K562 (cell line): Measurements from ENCODE around the gene LRRC4B. TPM values are rescaled to one million over a fixed set of nuclear protein-coding genes. Genes with fewer than 3 reads are reported as not detected.

ENCODE experiments used
- BRF1 ChIP-seq: IDR thresholded peaks from 3 replicates; pipeline ENCODE4 v1.6.1; 2011; ENCODE audit warnings: borderline replicate concordance, mild to moderate bottlenecking; ENCODE audit not compliant: insufficient read length; ENCODE audit errors: extremely low read depth
- CCAR2 ChIP-seq: fragments of 200-400 bp; formaldehyde crosslinking; IDR thresholded peaks from 2 replicates; pipeline ENCODE4 v1.6.1; 2017; ENCODE audit warnings: mild to moderate bottlenecking, low read depth, low read length
- CHCHD3 ChIP-seq: fragments of 250-450 bp; sonication (Bioruptor Pico); IDR thresholded peaks from 2 replicates; pipeline ENCODE4 v2.1.2; 2022; ENCODE audit warnings: mild to moderate bottlenecking
- CXXC5 ChIP-seq: fragments of 250-450 bp; sonication (Bioruptor Pico); IDR thresholded peaks from 2 replicates; pipeline ENCODE4 v1.8.0; 2022; ENCODE audit warnings: inconsistent platforms, mild to moderate bottlenecking, moderate library complexity
- HMGN3 ChIP-seq: IDR thresholded peaks from 2 replicates; pipeline ENCODE4 v1.6.1; 2011; ENCODE audit warnings: borderline replicate concordance, low read depth, mild to moderate bottlenecking, mixed read lengths, low read length; ENCODE audit not compliant: insufficient read length; ENCODE audit errors: extremely low read depth
- HSF4 ChIP-seq: fragments of 250-450 bp; sonication (Bioruptor Pico); IDR thresholded peaks from 2 replicates; pipeline ENCODE4 v2.1.2; 2022; ENCODE audit warnings: mild to moderate bottlenecking, moderate library complexity, borderline replicate concordance
- KLF13 ChIP-seq: fragments of 450-650 bp; IDR thresholded peaks from 2 replicates; pipeline ENCODE4 v1.6.1; 2016; ENCODE audit warnings: missing genetic modification characterization, low read depth, mild to moderate bottlenecking, missing compliant biosample characterization, moderate library complexity, borderline replicate concordance
- L3MBTL2 ChIP-seq: fragments of 450-650 bp; IDR thresholded peaks from 2 replicates; pipeline ENCODE4 v1.6.1; 2016; ENCODE audit warnings: mild to moderate bottlenecking, moderate library complexity
- MCM2 ChIP-seq: fragments of 450-650 bp; IDR thresholded peaks from 2 replicates; pipeline ENCODE4 v1.6.1; 2017; ENCODE audit warnings: low read depth, mild to moderate bottlenecking
- NFIX ChIP-seq: fragments of 250-450 bp; sonication (Bioruptor Pico); IDR thresholded peaks from 2 replicates; pipeline ENCODE4 v1.4.0; 2020; ENCODE audit warnings: low read depth, mild to moderate bottlenecking, moderate library complexity
- RBM17 ChIP-seq: fragments of 200-400 bp; formaldehyde crosslinking; IDR thresholded peaks from 2 replicates; pipeline ENCODE4 v1.6.1; 2017; ENCODE audit warnings: low read depth, mild to moderate bottlenecking, low read length, borderline replicate concordance
- RBM39 ChIP-seq: fragments of 200-400 bp; formaldehyde crosslinking; optimal IDR thresholded peaks from 2 replicates; pipeline ENCODE3; 2018; ENCODE audit warnings: low read depth, low read length
- RUNX1 ChIP-seq: sonication (generic); IDR thresholded peaks from 2 replicates; pipeline ENCODE4 v1.6.1; 2016; ENCODE audit warnings: antibody characterized with exemption, low read depth
- SAFB ChIP-seq: fragments of 200-400 bp; formaldehyde crosslinking; IDR thresholded peaks from 2 replicates; pipeline ENCODE4 v1.6.1; 2017; ENCODE audit warnings: low read depth, low read length, borderline replicate concordance
- SIX5 ChIP-seq, 2 experiments: IDR thresholded peaks; 2 replicates each; pipeline ENCODE4 v1.6.1; 2011; ENCODE audit warnings: low read length in 2 of 2, borderline replicate concordance in 1 of 2, low read depth in 1 of 2, mild to moderate bottlenecking in 1 of 2, moderate library complexity in 1 of 2; ENCODE audit not compliant: insufficient read depth in 1 of 2
- SMAD1 ChIP-seq: fragments of 150-350 bp; IDR thresholded peaks from 2 replicates; pipeline ENCODE4 v1.6.1; 2014; ENCODE audit warnings: low read length, low read depth; ENCODE audit not compliant: partially characterized antibody
- TEAD4 ChIP-seq, 2 experiments: sonication (generic) in 1 of 2; formaldehyde crosslinking in 1 of 2; IDR thresholded peaks; 2 replicates each; pipeline versions ENCODE4 v1.6.1 to v1.8.0; 2012 to 2022; ENCODE audit warnings: borderline replicate concordance in 1 of 2, inconsistent platforms in 1 of 2, low read length in 1 of 2, mild to moderate bottlenecking in 1 of 2, missing genetic modification reagents in 1 of 2
- TOE1 ChIP-seq, 2 experiments: fragments of 450-650 bp in 1 of 2; sonication (generic) in 1 of 2; formaldehyde crosslinking in 1 of 2; IDR thresholded peaks; 2 replicates each; pipeline versions ENCODE4 v1.7.1 to v1.8.0; 2016 to 2022; ENCODE audit warnings: borderline replicate concordance in 2 of 2, mild to moderate bottlenecking in 2 of 2, antibody characterized with exemption in 1 of 2, inconsistent platforms in 1 of 2, low read depth in 1 of 2, missing genetic modification reagents in 1 of 2, moderate library complexity in 1 of 2
- U2AF1 ChIP-seq: fragments of 200-400 bp; formaldehyde crosslinking; optimal IDR thresholded peaks from 2 replicates; pipeline ENCODE3; 2017; ENCODE audit warnings: mild to moderate bottlenecking, low read depth, low read length, moderate library complexity
- WHSC1 ChIP-seq: IDR thresholded peaks from one replicate; pipeline ENCODE4 v1.6.1; 2012; ENCODE audit warnings: low read length, control low read depth, inconsistent platforms
- XRCC5 ChIP-seq: fragments of 200-400 bp; formaldehyde crosslinking; IDR thresholded peaks from 2 replicates; pipeline ENCODE4 v1.6.1; 2017; ENCODE audit warnings: low read depth, mild to moderate bottlenecking, low read length
- ZBTB17 ChIP-seq: fragments of 450-650 bp; formaldehyde crosslinking; IDR thresholded peaks from 2 replicates; pipeline ENCODE4 v1.4.0; 2020; ENCODE audit warnings: mild to moderate bottlenecking
- ZNF124 ChIP-seq: sonication (generic); formaldehyde crosslinking; IDR thresholded peaks from 2 replicates; pipeline ENCODE4 v1.8.1; 2022; ENCODE audit warnings: missing genetic modification reagents
- ZNF224 ChIP-seq: sonication (generic); formaldehyde crosslinking; IDR thresholded peaks from 2 replicates; pipeline ENCODE4 v1.8.0; 2022; ENCODE audit warnings: mild to moderate bottlenecking, missing genetic modification reagents
- ZNF408 ChIP-seq: fragments of 250-450 bp; sonication (Bioruptor Pico); IDR thresholded peaks from 2 replicates; pipeline ENCODE4 v1.4.0; 2020; ENCODE audit warnings: low read depth, mild to moderate bottlenecking, moderate library complexity
- ZNF695 ChIP-seq: fragments of 450-650 bp; formaldehyde crosslinking; IDR thresholded peaks from 2 replicates; pipeline ENCODE4 v1.4.0; 2020; ENCODE audit warnings: mild to moderate bottlenecking, moderate library complexity
- ZSCAN32 ChIP-seq: fragments of 450-650 bp; formaldehyde crosslinking; IDR thresholded peaks from 2 replicates; pipeline ENCODE4 v1.4.0; 2020; ENCODE audit warnings: mild to moderate bottlenecking, moderate library complexity
- polyA plus RNA-seq, 8 experiments: library from polyadenylated mRNA; depleted of rRNA in 4 of 8; stranded (reverse) in 5 of 8; unstranded in 3 of 8; fragments of >200 nt; fragmentation: Nextera tagmentation in 2 of 8; fragmentation: Illumina TruSeq in 1 of 8; extraction: Ambion mirVana in 2 of 8; extraction: Trizol in 1 of 8; gene quantifications; 2 replicates each; pipeline versions ENCODE4 v1.2.1 to v1.2.3, GENCODE V29; 2011 to 2014; ENCODE audit warnings: inconsistent platforms in 1 of 8, missing spikeins in 1 of 8
- total RNA-seq, 7 experiments: library from RNA; depleted of rRNA in 6 of 7; stranded (reverse); fragments of >200 nt in 6 of 7; fragmentation: Illumina TruSeq in 2 of 7; extraction: Trizol in 2 of 7; gene quantifications; 2 replicates each; pipeline versions ENCODE4 v1.2.1 to v1.2.3, GENCODE V29; 2011 to 2021; ENCODE audit warnings: low replicate concordance in 1 of 7
- TF ChIP-seq, protein P1 (sequence below): fragments of 250-450 bp; sonication (Bioruptor Pico); IDR thresholded peaks from 2 replicates; pipeline ENCODE4 v1.8.0; 2022; ENCODE audit warnings: inconsistent platforms

The LRRC4B gene
- total and polyA plus RNA-seq, 9 of the 15 experiments (the other 6 are each of a cell fraction or from before 2014, with no cell fraction given): 0.18 to 9.6 (median 2.9) TPM; not detected in 2

DNA sequence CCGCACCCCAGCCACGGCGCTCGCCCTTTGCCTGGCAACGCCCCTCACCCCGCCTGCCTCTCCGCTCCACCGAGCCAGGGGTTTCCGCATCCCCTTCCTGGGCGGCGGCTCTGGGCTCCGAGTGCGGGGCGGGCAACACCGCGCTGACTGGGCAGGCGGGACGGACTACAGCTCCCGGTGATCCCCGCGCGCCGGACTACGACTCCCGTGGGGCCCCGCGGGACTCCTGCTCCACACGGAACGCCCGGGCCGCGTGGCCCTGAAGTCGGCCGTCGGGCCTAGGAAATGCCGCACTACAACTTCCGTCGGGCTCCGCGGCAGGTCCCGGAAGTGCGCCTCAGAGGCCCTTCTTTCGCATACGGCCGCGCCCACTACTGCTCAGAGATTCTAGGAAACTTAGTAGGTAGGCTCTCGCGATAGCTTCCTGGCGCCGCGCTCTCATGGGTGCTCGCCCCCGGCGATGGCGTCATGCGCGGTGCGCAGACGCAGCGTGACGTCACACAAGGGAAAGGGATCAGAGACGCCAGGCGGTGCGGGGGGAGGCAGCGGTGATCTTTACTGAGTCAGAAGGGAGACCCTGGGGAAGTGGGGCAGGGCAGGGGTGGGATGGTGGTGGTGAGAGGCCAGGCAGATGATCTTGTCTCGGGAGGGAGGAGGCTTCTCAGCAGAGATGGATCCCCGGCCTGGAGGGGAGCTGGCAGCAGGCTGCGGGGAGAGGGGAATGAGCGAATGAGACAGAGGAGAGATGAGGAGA, 57.0 kb downstream of the LRRC4B start, which contains the start of gene JOSD2 (continued):
- TF ChIP-seq SIX5 (IDR thresholded peaks at IDR 0.05; ENCODE audit: borderline replicate concordance in 1 of 2, insufficient read depth in 1 of 2, low read depth in 1 of 2, low read length in 2 of 2) (peak; percentile 90 to 92), SMAD1 (peak; percentile 60), RUNX1 (0 out of 2 replicates have a peak, but pooled peaks have one; percentile 17), HMGN3 (peak; percentile 82), ZBTB17 (CRISPR knock-in tag) (0 out of 2 replicates have a peak, but pooled peaks have one; percentile 23), CCAR2 (no peak), XRCC5 (peak; percentile 28; the same call in 1 of the 2 replicates), TEAD4 (IDR thresholded peaks at IDR 0.05; ENCODE audit: low read length) (no peak), TEAD4 (CRISPR knock-in tag; IDR thresholded peaks at IDR 0.05; ENCODE audit: borderline replicate concordance) (no peak), SAFB (peak; percentile 94), ZSCAN32 (CRISPR knock-in tag) (no peak), NFIX (no peak), CXXC5 (CRISPR knock-in tag) (peak; percentile 99), ZNF408 (no peak), CHCHD3 (CRISPR knock-in tag) (0 out of 2 replicates have a peak, but pooled peaks have one; percentile 56), L3MBTL2 (peak; percentile 93), KLF13 (peak; percentile 76), HSF4 (CRISPR knock-in tag) (no peak), TOE1 (IDR thresholded peaks at IDR 0.05; ENCODE audit: borderline replicate concordance) (peak; percentile 63; the same call in 1 of the 2 replicates), TOE1 (CRISPR knock-in tag; IDR thresholded peaks at IDR 0.05; ENCODE audit: borderline replicate concordance, low read depth) (no peak), U2AF1 (no peak), ZNF224 (CRISPR knock-in tag) (no peak), BRF1 (no peak), RBM17 (no peak), WHSC1 (no peak), RBM39 (no peak), MCM2 (no peak), ZNF695 (CRISPR knock-in tag) (no peak), ZNF124 (CRISPR knock-in tag) (no peak)
- TF ChIP-seq, protein P1, sequence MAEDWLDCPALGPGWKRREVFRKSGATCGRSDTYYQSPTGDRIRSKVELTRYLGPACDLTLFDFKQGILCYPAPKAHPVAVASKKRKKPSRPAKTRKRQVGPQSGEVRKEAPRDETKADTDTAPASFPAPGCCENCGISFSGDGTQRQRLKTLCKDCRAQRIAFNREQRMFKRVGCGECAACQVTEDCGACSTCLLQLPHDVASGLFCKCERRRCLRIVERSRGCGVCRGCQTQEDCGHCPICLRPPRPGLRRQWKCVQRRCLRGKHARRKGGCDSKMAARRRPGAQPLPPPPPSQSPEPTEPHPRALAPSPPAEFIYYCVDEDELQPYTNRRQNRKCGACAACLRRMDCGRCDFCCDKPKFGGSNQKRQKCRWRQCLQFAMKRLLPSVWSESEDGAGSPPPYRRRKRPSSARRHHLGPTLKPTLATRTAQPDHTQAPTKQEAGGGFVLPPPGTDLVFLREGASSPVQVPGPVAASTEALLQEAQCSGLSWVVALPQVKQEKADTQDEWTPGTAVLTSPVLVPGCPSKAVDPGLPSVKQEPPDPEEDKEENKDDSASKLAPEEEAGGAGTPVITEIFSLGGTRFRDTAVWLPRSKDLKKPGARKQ (CRISPR knock-in tag): no peak
